Measurements from ENCODE around the gene SNX20. TPM values are rescaled to one million over a fixed set of nuclear protein-coding genes. Genes with fewer than 3 reads are reported as not detected.
A peak's percentile ranks its signal among the peaks of the same experiment; 100 is the strongest.

SNX20 gene
- total and polyA plus RNA-seq, 2 of the 13 experiments (the other 11 are each of a cell fraction or from before 2014, with no cell fraction given) = not detected

DNA sequence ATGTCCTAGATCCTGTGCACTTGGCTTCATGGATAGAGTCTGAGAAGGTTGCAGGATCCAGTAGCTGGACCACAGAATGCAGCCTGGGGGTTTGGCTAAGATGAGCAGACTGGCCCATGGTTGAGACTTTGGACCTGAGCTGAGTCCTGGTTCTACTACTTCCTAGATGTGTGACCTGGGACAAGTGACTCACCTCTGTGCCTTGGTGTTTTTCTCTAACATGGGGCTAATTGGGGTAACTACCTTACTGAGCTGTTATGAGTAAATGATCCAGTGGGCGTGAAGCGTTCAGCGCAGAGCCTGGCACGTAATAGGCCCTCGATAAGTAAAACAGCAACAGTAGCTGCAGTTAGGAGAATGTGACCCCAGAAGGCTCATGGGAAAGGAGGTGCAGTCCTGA is 38.8 kb downstream of the SNX20 start (continued):
- TF ChIP-seq, protein P1, sequence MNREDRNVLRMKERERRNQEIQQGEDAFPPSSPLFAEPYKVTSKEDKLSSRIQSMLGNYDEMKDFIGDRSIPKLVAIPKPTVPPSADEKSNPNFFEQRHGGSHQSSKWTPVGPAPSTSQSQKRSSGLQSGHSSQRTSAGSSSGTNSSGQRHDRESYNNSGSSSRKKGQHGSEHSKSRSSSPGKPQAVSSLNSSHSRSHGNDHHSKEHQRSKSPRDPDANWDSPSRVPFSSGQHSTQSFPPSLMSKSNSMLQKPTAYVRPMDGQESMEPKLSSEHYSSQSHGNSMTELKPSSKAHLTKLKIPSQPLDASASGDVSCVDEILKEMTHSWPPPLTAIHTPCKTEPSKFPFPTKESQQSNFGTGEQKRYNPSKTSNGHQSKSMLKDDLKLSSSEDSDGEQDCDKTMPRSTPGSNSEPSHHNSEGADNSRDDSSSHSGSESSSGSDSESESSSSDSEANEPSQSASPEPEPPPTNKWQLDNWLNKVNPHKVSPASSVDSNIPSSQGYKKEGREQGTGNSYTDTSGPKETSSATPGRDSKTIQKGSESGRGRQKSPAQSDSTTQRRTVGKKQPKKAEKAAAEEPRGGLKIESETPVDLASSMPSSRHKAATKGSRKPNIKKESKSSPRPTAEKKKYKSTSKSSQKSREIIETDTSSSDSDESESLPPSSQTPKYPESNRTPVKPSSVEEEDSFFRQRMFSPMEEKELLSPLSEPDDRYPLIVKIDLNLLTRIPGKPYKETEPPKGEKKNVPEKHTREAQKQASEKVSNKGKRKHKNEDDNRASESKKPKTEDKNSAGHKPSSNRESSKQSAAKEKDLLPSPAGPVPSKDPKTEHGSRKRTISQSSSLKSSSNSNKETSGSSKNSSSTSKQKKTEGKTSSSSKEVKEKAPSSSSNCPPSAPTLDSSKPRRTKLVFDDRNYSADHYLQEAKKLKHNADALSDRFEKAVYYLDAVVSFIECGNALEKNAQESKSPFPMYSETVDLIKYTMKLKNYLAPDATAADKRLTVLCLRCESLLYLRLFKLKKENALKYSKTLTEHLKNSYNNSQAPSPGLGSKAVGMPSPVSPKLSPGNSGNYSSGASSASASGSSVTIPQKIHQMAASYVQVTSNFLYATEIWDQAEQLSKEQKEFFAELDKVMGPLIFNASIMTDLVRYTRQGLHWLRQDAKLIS (CRISPR knock-in tag; IDR thresholded peaks at IDR 0.05) = 0 out of 2 replicates have a peak, but pooled peaks have one; percentile 34
- TF ChIP-seq HNF4A (CRISPR knock-in tag; IDR thresholded peaks at IDR 0.05) (peak; percentile 44; the same call in 1 of the 2 replicates), ZKSCAN1 (IDR thresholded peaks at IDR 0.05; ENCODE audit: low read length) (no peak), ZNF543 (CRISPR knock-in tag; IDR thresholded peaks at IDR 0.05) (0 out of 2 replicates have a peak, but pooled peaks have one; percentile 59), ZEB1 (IDR thresholded peaks at IDR 0.05; ENCODE audit: insufficient replicate concordance, low read depth) (no peak), SRY (CRISPR knock-in tag; IDR thresholded peaks at IDR 0.05) (no peak), SIN3A (IDR thresholded peaks at IDR 0.05; ENCODE audit: borderline replicate concordance, low read depth, low read length) (0 out of 2 replicates have a peak, but pooled peaks have one; percentile 8), POLR2AphosphoS2 (IDR thresholded peaks at IDR 0.05; ENCODE audit: low read depth, low read length) (0 out of 2 replicates have a peak, but pooled peaks have one; percentile 7), SATB2 (CRISPR knock-in tag; IDR thresholded peaks at IDR 0.05) (no peak), ZNF468 (CRISPR knock-in tag; IDR thresholded peaks at IDR 0.05) (0 out of 2 replicates have a peak, but pooled peaks have one; percentile 24), FOSL2 (CRISPR knock-in tag; IDR thresholded peaks at IDR 0.05) (peak; percentile 62), ZC3H13 (CRISPR knock-in tag; IDR thresholded peaks at IDR 0.05) (peak; percentile 36; the same call in 1 of the 2 replicates), POLR2G (IDR thresholded peaks at IDR 0.05; ENCODE audit: low read depth, low read length) (peak; percentile 27; the same call in 1 of the 2 replicates), KDM2A (CRISPR knock-in tag; IDR thresholded peaks at IDR 0.05; ENCODE audit: borderline replicate concordance, low read depth) (0 out of 2 replicates have a peak, but pooled peaks have one; percentile 8), GATAD1 (CRISPR knock-in tag; IDR thresholded peaks at IDR 0.05) (0 out of 2 replicates have a peak, but pooled peaks have one; percentile 28), ZNF7 (CRISPR knock-in tag; IDR thresholded peaks at IDR 0.05) (no peak)
- TF ChIP-seq, protein P2, sequence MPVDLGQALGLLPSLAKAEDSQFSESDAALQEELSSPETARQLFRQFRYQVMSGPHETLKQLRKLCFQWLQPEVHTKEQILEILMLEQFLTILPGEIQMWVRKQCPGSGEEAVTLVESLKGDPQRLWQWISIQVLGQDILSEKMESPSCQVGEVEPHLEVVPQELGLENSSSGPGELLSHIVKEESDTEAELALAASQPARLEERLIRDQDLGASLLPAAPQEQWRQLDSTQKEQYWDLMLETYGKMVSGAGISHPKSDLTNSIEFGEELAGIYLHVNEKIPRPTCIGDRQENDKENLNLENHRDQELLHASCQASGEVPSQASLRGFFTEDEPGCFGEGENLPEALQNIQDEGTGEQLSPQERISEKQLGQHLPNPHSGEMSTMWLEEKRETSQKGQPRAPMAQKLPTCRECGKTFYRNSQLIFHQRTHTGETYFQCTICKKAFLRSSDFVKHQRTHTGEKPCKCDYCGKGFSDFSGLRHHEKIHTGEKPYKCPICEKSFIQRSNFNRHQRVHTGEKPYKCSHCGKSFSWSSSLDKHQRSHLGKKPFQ (CRISPR knock-in tag; IDR thresholded peaks at IDR 0.05; ENCODE audit: insufficient replicate concordance) = no peak
- TF ChIP-seq, protein P3, sequence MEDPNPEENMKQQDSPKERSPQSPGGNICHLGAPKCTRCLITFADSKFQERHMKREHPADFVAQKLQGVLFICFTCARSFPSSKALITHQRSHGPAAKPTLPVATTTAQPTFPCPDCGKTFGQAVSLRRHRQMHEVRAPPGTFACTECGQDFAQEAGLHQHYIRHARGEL (CRISPR knock-in tag; IDR thresholded peaks at IDR 0.05) = no peak

Measured in HepG2 (cell line).